Gastrocnemius medialis (tissue), 4 donors: ENCODE data around the gene ARF3.

Experiments used
- POLR2A ChIP-seq, 2 donors: fragments of 450-650 bp; IDR thresholded peaks; one replicate each; pipeline ENCODE4 v1.6.1; 2017; ENCODE audit warnings: antibody characterized with exemption in 2 of 2, mild to moderate bottlenecking in 2 of 2, moderate library complexity in 2 of 2
- TF ChIP-seq, protein P1 (sequence below), 5 experiments: fragments of 450-650 bp in 3 of 5; fragments of 200-600 bp in 2 of 5; sonication (generic) in 2 of 5; IDR thresholded peaks in 4 of 5; conservative IDR thresholded peaks in 1 of 5; 1 replicate in 4 of 5; 2 replicates in 1 of 5; pipeline ENCODE4 v1.5.1; 2016 to 2019; ENCODE audit warnings: antibody characterized with exemption in 5 of 5, mild to moderate bottlenecking in 3 of 5, moderate library complexity in 3 of 5

DNA sequence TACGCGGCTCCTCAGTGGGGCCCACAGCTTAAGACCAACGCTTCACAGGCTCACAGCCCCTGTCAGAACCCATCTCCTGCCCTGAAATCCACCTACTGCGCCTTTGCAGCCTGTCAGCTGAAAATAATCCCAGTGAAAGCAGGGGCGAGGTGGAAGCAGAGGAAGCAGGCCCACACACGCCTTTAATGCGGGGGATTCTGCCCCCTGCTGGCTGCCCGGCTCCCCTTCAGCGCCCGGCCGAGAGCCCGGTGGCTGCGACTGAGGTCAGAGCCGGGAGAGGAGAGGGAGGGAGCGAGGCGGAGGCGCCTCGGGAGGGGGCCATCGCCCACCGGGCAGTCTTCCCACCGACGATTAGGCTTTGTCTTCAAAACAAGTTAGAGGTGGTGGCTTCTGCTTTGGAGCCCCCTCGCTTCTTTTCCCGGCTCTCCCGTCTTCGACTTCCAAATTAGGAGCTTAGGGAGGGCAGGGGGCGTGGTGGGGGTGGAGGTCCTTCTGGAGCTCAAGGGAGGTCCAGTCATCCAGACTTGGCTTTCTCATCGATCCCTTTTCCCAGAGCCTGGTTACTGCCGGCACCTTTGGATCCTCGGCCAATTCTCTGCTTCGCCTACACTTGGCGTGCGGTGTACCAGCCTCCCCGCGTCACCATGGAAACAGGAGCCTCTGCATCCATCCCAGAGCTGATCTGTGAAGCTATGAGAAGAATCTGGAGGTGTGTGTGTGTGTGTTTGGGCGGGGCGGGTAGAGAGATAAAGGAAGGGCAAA, 66.4 kb downstream of the ARF3 start:
- TF ChIP-seq, protein P1, sequence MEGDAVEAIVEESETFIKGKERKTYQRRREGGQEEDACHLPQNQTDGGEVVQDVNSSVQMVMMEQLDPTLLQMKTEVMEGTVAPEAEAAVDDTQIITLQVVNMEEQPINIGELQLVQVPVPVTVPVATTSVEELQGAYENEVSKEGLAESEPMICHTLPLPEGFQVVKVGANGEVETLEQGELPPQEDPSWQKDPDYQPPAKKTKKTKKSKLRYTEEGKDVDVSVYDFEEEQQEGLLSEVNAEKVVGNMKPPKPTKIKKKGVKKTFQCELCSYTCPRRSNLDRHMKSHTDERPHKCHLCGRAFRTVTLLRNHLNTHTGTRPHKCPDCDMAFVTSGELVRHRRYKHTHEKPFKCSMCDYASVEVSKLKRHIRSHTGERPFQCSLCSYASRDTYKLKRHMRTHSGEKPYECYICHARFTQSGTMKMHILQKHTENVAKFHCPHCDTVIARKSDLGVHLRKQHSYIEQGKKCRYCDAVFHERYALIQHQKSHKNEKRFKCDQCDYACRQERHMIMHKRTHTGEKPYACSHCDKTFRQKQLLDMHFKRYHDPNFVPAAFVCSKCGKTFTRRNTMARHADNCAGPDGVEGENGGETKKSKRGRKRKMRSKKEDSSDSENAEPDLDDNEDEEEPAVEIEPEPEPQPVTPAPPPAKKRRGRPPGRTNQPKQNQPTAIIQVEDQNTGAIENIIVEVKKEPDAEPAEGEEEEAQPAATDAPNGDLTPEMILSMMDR (IDR thresholded peaks at IDR 0.05 in 4 of 5, conservative IDR thresholded peaks at IDR 0.05 in 1 of 5): peak; percentile 70 to 90 (median 86)
- TF ChIP-seq POLR2A (IDR thresholded peaks at IDR 0.05): no peak
